ENCODE measurements around the gene LRP1B.

The LRP1B gene

GRCh38 chr2:140662504-140662903, 1468.3 kb downstream of the LRP1B start:
- H3K4me2 ChIP-seq (ENCODE audit: low read depth, low read length, poor library complexity, severe bottlenecking), result no peak overlapping the region
- H3K4me1 ChIP-seq (ENCODE audit: insufficient read depth, low read length, poor library complexity, severe bottlenecking), result no peaks in the 10 kb centered on the region
- no peaks in the 10 kb centered on the region for H4K20me1 ChIP-seq (ENCODE audit: insufficient read depth, low read length, poor library complexity, severe bottlenecking)
- no peak overlapping the region for H2AFZ ChIP-seq (ENCODE audit: low read length)
- H3K36me3 ChIP-seq (ENCODE audit: insufficient read depth, low read length), result no peaks in the 10 kb centered on the region
- no peaks in the 10 kb centered on the region for H3F3A ChIP-seq (ENCODE audit: low read depth)
- no peaks in the 10 kb centered on the region for H3K9me2 ChIP-seq (replicated peaks; ENCODE audit: low read depth, low read length)
- TF ChIP-seq CTCF (conservative IDR thresholded peaks at IDR 0.05; ENCODE audit: low read length) (no peak), EZH2phosphoT487 (IDR thresholded peaks at IDR 0.05; ENCODE audit: borderline replicate concordance) (no peak)
- no peak overlapping the region for H3K4me3 ChIP-seq (ENCODE audit: low read length, poor library complexity, severe bottlenecking)
- H3K9me3 ChIP-seq (ENCODE audit: insufficient read depth, low read depth, low read length), result no peaks in the 10 kb centered on the region
- no peaks in the 10 kb centered on the region for H3K27me3 ChIP-seq (ENCODE audit: insufficient read depth, low read length, poor library complexity, severe bottlenecking)
- H3K9ac ChIP-seq (ENCODE audit: low read depth, low read length, poor library complexity, severe bottlenecking), result no peak overlapping the region
- H3K79me2 ChIP-seq (ENCODE audit: insufficient read depth, low read length), result no peaks in the 10 kb centered on the region

- no peaks in the 10 kb centered on the region for H3F3A ChIP-seq (ENCODE audit: low read depth)
- H3K36me3 ChIP-seq (ENCODE audit: insufficient read depth, low read length), result no peaks in the 10 kb centered on the region
- no peak overlapping the region for H3K9ac ChIP-seq (ENCODE audit: low read depth, low read length, poor library complexity, severe bottlenecking)
- no peaks in the 10 kb centered on the region for H3K79me2 ChIP-seq (ENCODE audit: insufficient read depth, low read length)
- no peak overlapping the region for H3K4me3 ChIP-seq (ENCODE audit: low read length, poor library complexity, severe bottlenecking)
- no peak overlapping the region for H3K4me2 ChIP-seq (ENCODE audit: low read depth, low read length, poor library complexity, severe bottlenecking)
- no peaks in the 10 kb centered on the region for H4K20me1 ChIP-seq (ENCODE audit: insufficient read depth, low read length, poor library complexity, severe bottlenecking)
- no peak overlapping the region for H2AFZ ChIP-seq (ENCODE audit: low read length)
- H3K9me3 ChIP-seq (ENCODE audit: insufficient read depth, low read depth, low read length), result no peaks in the 10 kb centered on the region
- TF ChIP-seq EZH2phosphoT487 (IDR thresholded peaks at IDR 0.05; ENCODE audit: borderline replicate concordance), result no peak
- TF ChIP-seq CTCF (conservative IDR thresholded peaks at IDR 0.05; ENCODE audit: low read length), result no peak
- H3K4me1 ChIP-seq (ENCODE audit: insufficient read depth, low read length, poor library complexity, severe bottlenecking), result no peaks in the 10 kb centered on the region
- no peaks in the 10 kb centered on the region for H3K9me2 ChIP-seq (replicated peaks; ENCODE audit: low read depth, low read length)
- no peaks in the 10 kb centered on the region for H3K27me3 ChIP-seq (ENCODE audit: insufficient read depth, low read length, poor library complexity, severe bottlenecking)
Measured at GRCh38 chr2:140658760-140659692, 1471.8 kb downstream of the LRP1B start.

- Histone ChIP-seq H3K9me2 (replicated peaks; ENCODE audit: low read depth, low read length) (no peaks in the 10 kb centered on the region), H3K27me3 (ENCODE audit: insufficient read depth, low read length, poor library complexity, severe bottlenecking) (no peaks in the 10 kb centered on the region), H3K36me3 (ENCODE audit: insufficient read depth, low read length) (no peaks in the 10 kb centered on the region), H3K4me1 (ENCODE audit: insufficient read depth, low read length, poor library complexity, severe bottlenecking) (no peaks in the 10 kb centered on the region), H3F3A (ENCODE audit: low read depth) (no peaks in the 10 kb centered on the region), H2AFZ (ENCODE audit: low read length) (no peak overlapping the region), H3K79me2 (ENCODE audit: insufficient read depth, low read length) (no peaks in the 10 kb centered on the region), H3K9me3 (ENCODE audit: insufficient read depth, low read depth, low read length) (no peaks in the 10 kb centered on the region), H4K20me1 (ENCODE audit: insufficient read depth, low read length, poor library complexity, severe bottlenecking) (no peaks in the 10 kb centered on the region), H3K9ac (ENCODE audit: low read depth, low read length, poor library complexity, severe bottlenecking) (no peak overlapping the region), H3K4me2 (ENCODE audit: low read depth, low read length, poor library complexity, severe bottlenecking) (no peak overlapping the region), H3K4me3 (ENCODE audit: low read length, poor library complexity, severe bottlenecking) (no peak overlapping the region)
- no peak for TF ChIP-seq EZH2phosphoT487 (IDR thresholded peaks at IDR 0.05; ENCODE audit: borderline replicate concordance)
- no peak for TF ChIP-seq CTCF (conservative IDR thresholded peaks at IDR 0.05; ENCODE audit: low read length)
Measured at GRCh38 chr2:140657657-140658056, 1473.2 kb downstream of the LRP1B start.
